H9 (cell line): ENCODE measurements around the gene TNFAIP3. TPM values are rescaled to one million over a fixed set of nuclear protein-coding genes. Genes with fewer than 3 reads are reported as not detected.
"Not testable (repeated sequence)": the region's sequence is repeated elsewhere in the genome, so short reads cannot be mapped to it uniquely, and the experiment has no call there.

Experiments used
- DNase-seq: peaks from one replicate; pipeline ENCODE4 v3.0.0-alpha.2; 2017
- H2AFZ ChIP-seq: one replicate; pipeline ENCODE4 v1.6.1; 2013; ENCODE audit warnings: mild to moderate bottlenecking, low read length, control low read depth, moderate library complexity
- H2AK5ac ChIP-seq: 2 replicates; pipeline ENCODE4 v1.6.1; 2013; ENCODE audit warnings: low read length, control low read depth, mixed read lengths; ENCODE audit not compliant: insufficient read length
- H2BK120ac ChIP-seq: one replicate; pipeline ENCODE4 v1.6.1; 2013; ENCODE audit warnings: low read depth, mild to moderate bottlenecking, low read length, control low read depth, inconsistent platforms; ENCODE audit not compliant: poor library complexity, severe bottlenecking
- H2BK12ac ChIP-seq: 2 replicates; pipeline ENCODE4 v1.6.1; 2013; ENCODE audit warnings: low read length, control low read depth, mixed read lengths, low read depth; ENCODE audit not compliant: insufficient read length
- H2BK15ac ChIP-seq: 2 replicates; pipeline ENCODE4 v1.6.1; 2013; ENCODE audit warnings: low read depth, low read length, control low read depth
- H2BK20ac ChIP-seq: one replicate; pipeline ENCODE4 v1.6.1; 2013; ENCODE audit warnings: low read depth, mild to moderate bottlenecking, low read length, control low read depth, inconsistent platforms; ENCODE audit not compliant: poor library complexity, severe bottlenecking
- H2BK5ac ChIP-seq: 2 replicates; pipeline ENCODE4 v1.6.1; 2013; ENCODE audit warnings: low read length, control low read depth, mixed read lengths; ENCODE audit not compliant: insufficient read length
- H3K14ac ChIP-seq: 2 replicates; pipeline ENCODE4 v1.6.1; 2013; ENCODE audit warnings: low read length, control low read depth; ENCODE audit not compliant: insufficient read depth
- H3K18ac ChIP-seq: 2 replicates; pipeline ENCODE4 v1.6.1; 2013; ENCODE audit warnings: low read depth, mild to moderate bottlenecking, mixed read lengths, low read length, control low read depth; ENCODE audit not compliant: insufficient read length
- H3K23ac ChIP-seq: 2 replicates; pipeline ENCODE4 v1.6.1; 2013; ENCODE audit warnings: low read length, control low read depth, mixed read lengths, low read depth; ENCODE audit not compliant: insufficient read length
- H3K23me2 ChIP-seq: 2 replicates; pipeline ENCODE4 v1.6.1; 2013; ENCODE audit warnings: low read depth, mild to moderate bottlenecking, mixed read lengths, low read length, control low read depth; ENCODE audit not compliant: insufficient read length, poor library complexity, severe bottlenecking
- H3K27ac ChIP-seq: 2 replicates; pipeline ENCODE4 v1.5.1; 2013; ENCODE audit warnings: low read length, control low read depth, mixed read lengths, low read depth; ENCODE audit not compliant: insufficient read length
- H3K27me3 ChIP-seq: 2 replicates; pipeline ENCODE4 v1.6.1; 2013; ENCODE audit warnings: low read length, control low read depth, inconsistent platforms; ENCODE audit not compliant: insufficient read depth
- H3K4ac ChIP-seq: 2 replicates; pipeline ENCODE4 v1.6.1; 2013; ENCODE audit warnings: low read depth, mild to moderate bottlenecking, control low read depth, inconsistent platforms, low read length, moderate library complexity
- H3K4me1 ChIP-seq: 2 replicates; pipeline ENCODE4 v1.6.1; 2013; ENCODE audit warnings: low read length, control low read depth, inconsistent platforms; ENCODE audit not compliant: insufficient read depth
- H3K4me2 ChIP-seq: 2 replicates; pipeline ENCODE4 v1.6.1; 2013; ENCODE audit warnings: low read length, control low read depth, mixed read lengths; ENCODE audit not compliant: insufficient read length, insufficient read depth
- H3K56ac ChIP-seq: 2 replicates; pipeline ENCODE4 v1.6.1; 2013; ENCODE audit warnings: low read depth, mild to moderate bottlenecking, mixed read lengths, low read length, control low read depth; ENCODE audit not compliant: insufficient read length
- H3K79me1 ChIP-seq: 2 replicates; pipeline ENCODE4 v1.6.1; 2013; ENCODE audit warnings: low read depth, mild to moderate bottlenecking, moderate library complexity, low read length, control low read depth, inconsistent platforms; ENCODE audit not compliant: insufficient read depth, poor library complexity, severe bottlenecking
- H3K79me2 ChIP-seq: 2 replicates; pipeline ENCODE4 v1.6.1; 2013; ENCODE audit warnings: low read length, control low read depth, inconsistent platforms; ENCODE audit not compliant: insufficient read depth
- H3K9ac ChIP-seq: 2 replicates; pipeline ENCODE4 v1.6.1; 2013; ENCODE audit warnings: low read length, control low read depth, mixed read lengths; ENCODE audit not compliant: insufficient read length; ENCODE audit errors: extremely low read depth
- H3K9me3 ChIP-seq: one replicate; pipeline ENCODE4 v1.6.1; 2013; ENCODE audit warnings: low read depth, low read length, inconsistent platforms; ENCODE audit not compliant: control insufficient read depth
- H3T11ph ChIP-seq: one replicate; pipeline ENCODE4 v1.6.1; 2013; ENCODE audit warnings: mild to moderate bottlenecking, low read length, control low read depth, inconsistent platforms
- H4K20me1 ChIP-seq: one replicate; pipeline ENCODE4 v1.6.1; 2013; ENCODE audit not compliant: control insufficient read depth, insufficient read length, insufficient read depth
- H4K5ac ChIP-seq: 2 replicates; pipeline ENCODE4 v1.6.1; 2013; ENCODE audit warnings: low read depth, mild to moderate bottlenecking, mixed read lengths, low read length, control low read depth; ENCODE audit not compliant: insufficient read length
- H4K8ac ChIP-seq: replicated peaks from 2 replicates; pipeline ENCODE4 v1.6.1; 2013; ENCODE audit warnings: low read length, control low read depth, mixed read lengths, low read depth; ENCODE audit not compliant: insufficient read length
- H4K91ac ChIP-seq: 2 replicates; pipeline ENCODE4 v1.6.1; 2013; ENCODE audit warnings: low read depth, mild to moderate bottlenecking, moderate library complexity, mixed read lengths, low read length, control low read depth; ENCODE audit not compliant: insufficient read length
- H3K27ac Mint-ChIP-seq, 3 experiments: 2 replicates in 2 of 3; 3 replicates in 1 of 3; pipeline ENCODE4 v1.8.0; 2020 to 2021; ENCODE audit warnings: mixed read lengths in 3 of 3, mild to moderate bottlenecking in 1 of 3, moderate library complexity in 1 of 3
- H3K27me3 Mint-ChIP-seq: 2 replicates; pipeline ENCODE4 v1.8.0; 2021; ENCODE audit warnings: low read depth, mild to moderate bottlenecking, moderate library complexity, mixed read lengths
- H3K36me3 Mint-ChIP-seq, 3 experiments: 2 replicates in 2 of 3; 3 replicates in 1 of 3; pipeline ENCODE4 v1.8.0; 2020 to 2021; ENCODE audit warnings: low read depth in 3 of 3, mixed read lengths in 3 of 3; ENCODE audit not compliant: insufficient read depth in 1 of 3
- H3K4me1 Mint-ChIP-seq, 2 experiments: 2 replicates each; pipeline ENCODE4 v1.8.0; 2020; ENCODE audit warnings: mixed read lengths in 2 of 2
- H3K4me3 Mint-ChIP-seq, 2 experiments: 2 replicates in 1 of 2; 3 replicates in 1 of 2; pipeline ENCODE4 v1.8.0; 2020 to 2021; ENCODE audit warnings: mild to moderate bottlenecking in 2 of 2, mixed read lengths in 2 of 2, moderate library complexity in 1 of 2
- H3K9me3 Mint-ChIP-seq, 2 experiments: 2 replicates in 1 of 2; 3 replicates in 1 of 2; pipeline ENCODE4 v1.8.0; 2020; ENCODE audit warnings: mild to moderate bottlenecking in 2 of 2, mixed read lengths in 2 of 2, moderate library complexity in 1 of 2
- WGBS: extraction: QIAGEN DNeasy Blood & Tissue Kit; methylation state at CpG from one replicate; pipeline ENCODE4 v1.1.7; 2013; ENCODE audit warnings: missing lambda C conversion rate, low lambda C conversion rate, mixed read lengths; ENCODE audit not compliant: insufficient read length; ENCODE audit errors: extremely low coverage; 5-methylcytosine and 5-hydroxymethylcytosine counted together
- total RNA-seq: library from RNA; stranded (reverse); gene quantifications from 2 replicates; pipeline ENCODE4 v1.2.1, GENCODE V29; 2021

TNFAIP3 gene
- total RNA-seq, 1 experiment from 2014 or later = 3.7 TPM

DNA sequence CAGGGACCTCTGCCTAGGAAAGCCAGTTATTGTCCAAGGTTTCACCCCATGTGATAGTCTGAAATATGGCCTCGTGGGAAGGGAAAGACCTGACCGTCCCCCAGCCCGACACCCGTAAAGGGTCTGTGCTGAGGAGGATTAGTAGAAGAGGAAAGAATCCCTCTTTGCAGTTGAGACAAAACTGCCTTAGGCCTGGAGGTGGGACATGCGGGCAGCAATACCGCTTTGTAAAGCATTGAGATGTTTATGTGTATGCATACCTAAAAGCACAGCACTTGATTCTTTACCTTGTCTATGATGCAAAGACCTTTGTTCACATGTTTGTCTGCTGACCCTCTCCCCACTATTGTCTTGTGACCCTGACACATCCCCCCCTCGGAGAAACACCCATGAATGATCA lies 22.3 kb upstream of the TNFAIP3 start:
- H3K4me3 Mint-ChIP-seq, H3K9me3 ChIP-seq: not testable (repeated sequence)

More for the DNA sequence above, 22.3 kb upstream of the TNFAIP3 start:
- not testable (repeated sequence) for H2BK5ac ChIP-seq, H2BK15ac ChIP-seq, H3K14ac ChIP-seq, H3K9ac ChIP-seq, H2BK12ac ChIP-seq, H3K4me1 ChIP-seq, H3K56ac ChIP-seq, H3K27me3 Mint-ChIP-seq, H3K4me2 ChIP-seq, H3K27ac Mint-ChIP-seq, H3K23ac ChIP-seq, H2BK20ac ChIP-seq, H4K5ac ChIP-seq, H3K23me2 ChIP-seq, H2AK5ac ChIP-seq, H4K20me1 ChIP-seq, H4K91ac ChIP-seq, H3K79me1 ChIP-seq, H3K18ac ChIP-seq, H3K79me2 ChIP-seq, H4K8ac ChIP-seq, H3T11ph ChIP-seq, H3K27ac ChIP-seq, H3K36me3 Mint-ChIP-seq, DNase-seq, H3K4ac ChIP-seq, H2AFZ ChIP-seq, H3K27me3 ChIP-seq, H3K4me1 Mint-ChIP-seq, H2BK120ac ChIP-seq
- no CpG with 5 or more reads among the region's 7 CpGs for WGBS
- peaks cover 10 to 11% of the 10 kb centered on the region in 2 experiments; a peak in 4 of 5 replicates for H3K9me3 Mint-ChIP-seq
